ENCODE data around the gene RDH5. TPM values are rescaled to one million over a fixed set of nuclear protein-coding genes. Genes with fewer than 3 reads are reported as not detected.

RDH5 gene
- total RNA-seq, 1 donor, result 32.2 TPM

- no peak overlapping the region for H2AFZ ChIP-seq (ENCODE audit: low read length)
- DNase-seq (ENCODE audit: insufficient read length, low spot score, missing footprints), result peak; percentile 44
- H3K79me2 ChIP-seq (ENCODE audit: insufficient read depth, low read length), result peaks cover 11% of the 10 kb centered on the region
- H3K9me3 ChIP-seq (ENCODE audit: low read depth, low read length), result no peaks in the 10 kb centered on the region
- no peaks in the 10 kb centered on the region for H3K27me3 ChIP-seq (ENCODE audit: insufficient read depth, low read length)
- H3K36me3 ChIP-seq (ENCODE audit: insufficient read depth, low read length), result peaks cover 15% of the 10 kb centered on the region
- H4K20me1 ChIP-seq (ENCODE audit: insufficient read depth, low read length), result peaks cover 19% of the 10 kb centered on the region
- no peak overlapping the region for H3K4me3 ChIP-seq (ENCODE audit: insufficient read depth, low read length)
- no peak for TF ChIP-seq CTCF (IDR thresholded peaks at IDR 0.05; ENCODE audit: extremely low read depth, low read depth, low read length)
- H3K27ac ChIP-seq (ENCODE audit: low read depth, low read length), result peak overlapping the region; percentile 82
- H3K4me1 ChIP-seq (ENCODE audit: insufficient read depth, low read length), result peaks cover 74% of the 10 kb centered on the region
- peak overlapping the region; percentile 83 for H3K4me2 ChIP-seq (ENCODE audit: insufficient read depth, low read length)
Observed at GRCh38 chr12:55719371-55719770, 822 bp upstream of the RDH5 start.

- H2AFZ ChIP-seq (ENCODE audit: low read length), result no peak overlapping the region
- peak overlapping the region; percentile 65 for H3K27ac ChIP-seq (ENCODE audit: low read depth, low read length)
- peaks cover 77% of the 10 kb centered on the region for H3K4me1 ChIP-seq (ENCODE audit: insufficient read depth, low read length)
- peaks cover 30% of the 10 kb centered on the region for H3K36me3 ChIP-seq (ENCODE audit: insufficient read depth, low read length)
- peak; percentile 94 for DNase-seq (ENCODE audit: insufficient read length, low spot score, missing footprints)
- H3K4me2 ChIP-seq (ENCODE audit: insufficient read depth, low read length), result peak overlapping the region; percentile 78
- TF ChIP-seq CTCF (IDR thresholded peaks at IDR 0.05; ENCODE audit: extremely low read depth, low read depth, low read length), result peak; percentile 78
- peaks cover 26% of the 10 kb centered on the region for H3K79me2 ChIP-seq (ENCODE audit: insufficient read depth, low read length)
- peak overlapping the region; percentile 63 for H3K4me3 ChIP-seq (ENCODE audit: insufficient read depth, low read length)
- H3K9me3 ChIP-seq (ENCODE audit: low read depth, low read length), result no peaks in the 10 kb centered on the region
- no peaks in the 10 kb centered on the region for H3K27me3 ChIP-seq (ENCODE audit: insufficient read depth, low read length)
- H4K20me1 ChIP-seq (ENCODE audit: insufficient read depth, low read length), result peaks cover 33% of the 10 kb centered on the region
Observed at GRCh38 chr12:55720894-55721444, 776 bp downstream of the RDH5 start.

- Histone ChIP-seq H3K4me3 (ENCODE audit: insufficient read depth, low read length) (peak overlapping the region; percentile 61), H3K4me1 (ENCODE audit: insufficient read depth, low read length) (peaks cover 82% of the 10 kb centered on the region)
Observed at GRCh38 chr12:55721601-55722213, 1.5 kb downstream of the RDH5 start.

More at GRCh38 chr12:55721601-55722213, 1.5 kb downstream of the RDH5 start:
- Histone ChIP-seq H3K27me3 (ENCODE audit: insufficient read depth, low read length) (no peaks in the 10 kb centered on the region), H3K36me3 (ENCODE audit: insufficient read depth, low read length) (peaks cover 38% of the 10 kb centered on the region), H4K20me1 (ENCODE audit: insufficient read depth, low read length) (peaks cover 38% of the 10 kb centered on the region), H3K4me2 (ENCODE audit: insufficient read depth, low read length) (peak overlapping the region; percentile 78), H2AFZ (ENCODE audit: low read length) (no peak overlapping the region), H3K27ac (ENCODE audit: low read depth, low read length) (peak overlapping the region; percentile 65), H3K9me3 (ENCODE audit: low read depth, low read length) (no peaks in the 10 kb centered on the region), H3K79me2 (ENCODE audit: insufficient read depth, low read length) (peaks cover 33% of the 10 kb centered on the region)
- TF ChIP-seq CTCF (IDR thresholded peaks at IDR 0.05; ENCODE audit: extremely low read depth, low read depth, low read length), result no peak
- peak; percentile 66 for DNase-seq (ENCODE audit: insufficient read length, low spot score, missing footprints)
